Heart left ventricle (tissue), 11 donors: ENCODE data around the gene PCDHA9. TPM values are rescaled to one million over a fixed set of nuclear protein-coding genes. Genes with fewer than 3 reads are reported as not detected.

ENCODE experiments used
- polyA plus RNA-seq, 2 donors: library from polyadenylated mRNA; stranded (reverse); fragments of 200-250 nt; gene quantifications; one replicate each; pipeline ENCODE4 v1.2.3, GENCODE V29; 2013
- total RNA-seq, 9 donors: library from RNA; depleted of rRNA in 2 of 9; stranded (reverse); fragments of >200 nt in 2 of 9; fragmentation: NEBNext Ultra II Directional in 3 of 9; extraction: Animal tissue kit (Norgen Biotek cat#: 25700) in 3 of 9; gene quantifications; one replicate each; pipeline versions ENCODE4 v1.1.0 to v1.2.4, GENCODE V29; 2016 to 2023
- donor health status: ischemic (EF 13 %, LVEDD 7.1; RV severe dilation, severe dysfunction).
- donor health status: healthy with polysubstance abuse.
- donor health status: DM: no; HTN: yes; CAD: no.
- donor health status: DM: no; HTN: no; CAD: no.
- donor health status: ischemic (EF 25% LVEDD 5.7; RV mildly dilated, moderate dysfunction).
- donor health status: healthy.
- donor health status: DM: yes; HTN: yes; CAD: no.
- donor health status: PGD.
- donor health status: nonischemic (EF 23%, LVEDD 6.1; RV moderate dilation, normal function).

Gene PCDHA9
- total and polyA plus RNA-seq, 11 donors = 0.07 to 0.15 (median 0.08) TPM; not detected in 8

Other genes with a start within 250 kb of the PCDHA9 start
- gene CD14, start 215.2 kb upstream of the PCDHA9 start, total RNA-seq = 100 to 1,000 TPM in 2 of 9 donors, 10 to 100 TPM in 7; 16.6 to 220 (median 26.7) TPM
- 10 to 100 TPM in 1 of 2 donors, 1 to 10 TPM in 1; 9.9 to 20.3 TPM for gene CD14, start 215.2 kb upstream of the PCDHA9 start, polyA plus RNA-seq
- gene TMCO6, start 208.9 kb upstream of the PCDHA9 start, total RNA-seq = 10 to 100 TPM in 1 of 9 donors, 1 to 10 TPM in 8; 2.2 to 11.7 (median 3.3) TPM
- gene TMCO6, start 208.9 kb upstream of the PCDHA9 start, polyA plus RNA-seq = 1 to 10 TPM; 3.9 to 8.7 TPM
- 100 to 1,000 TPM in 8 of 9 donors, 10 to 100 TPM in 1; 84.0 to 156 (median 115) TPM for gene NDUFA2, start 200.8 kb upstream of the PCDHA9 start, total RNA-seq
- 100 to 1,000 TPM; 205 to 550 TPM for gene NDUFA2, start 200.8 kb upstream of the PCDHA9 start, polyA plus RNA-seq
- gene IK, start 200.6 kb upstream of the PCDHA9 start, total RNA-seq = 100 to 1,000 TPM in 2 of 9 donors, 10 to 100 TPM in 7; 60.9 to 147 (median 79.0) TPM
- 10 to 100 TPM; 54.4 to 97.6 TPM for gene IK, start 200.6 kb upstream of the PCDHA9 start, polyA plus RNA-seq
- gene WDR55, start 183.5 kb upstream of the PCDHA9 start, total RNA-seq = 10 to 100 TPM in 8 of 9 donors, 1 to 10 TPM in 1; 9.6 to 17.5 (median 12.2) TPM
- gene WDR55, start 183.5 kb upstream of the PCDHA9 start, polyA plus RNA-seq = 10 to 100 TPM; 11.0 to 19.3 TPM
- gene DND1, start 174.8 kb upstream of the PCDHA9 start, total RNA-seq = under 1 TPM in 7 of 9 donors, not detected in 2; 0.16 to 0.75 (median 0.51) TPM
- under 1 TPM; 0.53 to 0.95 TPM for gene DND1, start 174.8 kb upstream of the PCDHA9 start, polyA plus RNA-seq
- gene HARS1, start 157.0 kb upstream of the PCDHA9 start, total RNA-seq = 10 to 100 TPM; 31.3 to 43.9 (median 36.0) TPM
- gene HARS1, start 157.0 kb upstream of the PCDHA9 start, polyA plus RNA-seq = 10 to 100 TPM; 45.3 to 58.6 TPM
- gene HARS2, start 156.9 kb upstream of the PCDHA9 start, total RNA-seq = 10 to 100 TPM; 20.0 to 31.7 (median 24.6) TPM
- 10 to 100 TPM; 17.4 to 31.3 TPM for gene HARS2, start 156.9 kb upstream of the PCDHA9 start, polyA plus RNA-seq
- 10 to 100 TPM; 25.0 to 39.5 (median 33.9) TPM for gene ZMAT2, start 147.9 kb upstream of the PCDHA9 start, total RNA-seq
- 10 to 100 TPM; 56.0 to 72.9 TPM for gene ZMAT2, start 147.9 kb upstream of the PCDHA9 start, polyA plus RNA-seq
- gene PCDHA1, start 62.2 kb upstream of the PCDHA9 start, total RNA-seq = under 1 TPM in 1 of 9 donors, not detected in 8; 0.08 TPM
- not detected for gene PCDHA1, start 62.2 kb upstream of the PCDHA9 start, polyA plus RNA-seq
- gene PCDHA2, start 53.5 kb upstream of the PCDHA9 start, total RNA-seq = under 1 TPM in 1 of 9 donors, not detected in 8; 0.07 TPM
- gene PCDHA2, start 53.5 kb upstream of the PCDHA9 start, polyA plus RNA-seq = under 1 TPM in 1 of 2 donors, not detected in 1; 0.01 TPM
- under 1 TPM in 8 of 9 donors, not detected in 1; 0.07 to 0.39 (median 0.22) TPM for gene PCDHA3, start 47.3 kb upstream of the PCDHA9 start, total RNA-seq
- under 1 TPM in 1 of 2 donors, not detected in 1; 0.01 TPM for gene PCDHA3, start 47.3 kb upstream of the PCDHA9 start, polyA plus RNA-seq
- gene PCDHA4, start 41.3 kb upstream of the PCDHA9 start, total RNA-seq = under 1 TPM in 6 of 9 donors, not detected in 3; 0.02 to 0.21 (median 0.13) TPM
- under 1 TPM in 1 of 2 donors, not detected in 1; 0.03 TPM for gene PCDHA4, start 41.3 kb upstream of the PCDHA9 start, polyA plus RNA-seq
- under 1 TPM in 4 of 9 donors, not detected in 5; 0.07 to 0.20 (median 0.08) TPM for gene PCDHA5, start 26.8 kb upstream of the PCDHA9 start, total RNA-seq
- under 1 TPM in 1 of 2 donors, not detected in 1; 0.04 TPM for gene PCDHA5, start 26.8 kb upstream of the PCDHA9 start, polyA plus RNA-seq
- under 1 TPM in 6 of 9 donors, not detected in 3; 0.10 to 0.36 (median 0.29) TPM for gene PCDHA6, start 20.4 kb upstream of the PCDHA9 start, total RNA-seq
- gene PCDHA6, start 20.4 kb upstream of the PCDHA9 start, polyA plus RNA-seq = not detected
- under 1 TPM in 4 of 9 donors, not detected in 5; 0.11 to 0.27 (median 0.20) TPM for gene PCDHA7, start 14.1 kb upstream of the PCDHA9 start, total RNA-seq
- gene PCDHA7, start 14.1 kb upstream of the PCDHA9 start, polyA plus RNA-seq = under 1 TPM in 1 of 2 donors, not detected in 1; 0.03 TPM
- gene PCDHA8, start 7.2 kb upstream of the PCDHA9 start, total RNA-seq = under 1 TPM in 4 of 9 donors, not detected in 5; 0.08 to 0.32 (median 0.12) TPM
- gene PCDHA8, start 7.2 kb upstream of the PCDHA9 start, polyA plus RNA-seq = not detected
- gene PCDHA10, start 7.5 kb downstream of the PCDHA9 start, total RNA-seq = under 1 TPM in 7 of 9 donors, not detected in 2; 0.04 to 0.41 (median 0.19) TPM
- under 1 TPM; under 0.01 to 0.01 TPM for gene PCDHA10, start 7.5 kb downstream of the PCDHA9 start, polyA plus RNA-seq
- under 1 TPM in 2 of 9 donors, not detected in 7; 0.08 to 0.13 TPM for gene PCDHA11, start 20.6 kb downstream of the PCDHA9 start, total RNA-seq
- gene PCDHA11, start 20.6 kb downstream of the PCDHA9 start, polyA plus RNA-seq = not detected
- under 1 TPM in 4 of 9 donors, not detected in 5; 0.08 to 0.97 (median 0.09) TPM for gene PCDHA12, start 26.9 kb downstream of the PCDHA9 start, total RNA-seq
- not detected for gene PCDHA12, start 26.9 kb downstream of the PCDHA9 start, polyA plus RNA-seq
- under 1 TPM in 2 of 9 donors, not detected in 7; 0.12 to 0.38 TPM for gene PCDHA13, start 33.7 kb downstream of the PCDHA9 start, total RNA-seq
- under 1 TPM in 1 of 2 donors, not detected in 1; 0.01 TPM for gene PCDHA13, start 33.7 kb downstream of the PCDHA9 start, polyA plus RNA-seq
- under 1 TPM in 6 of 9 donors, not detected in 3; 0.08 to 0.88 (median 0.14) TPM for gene PCDHAC1, start 77.9 kb downstream of the PCDHA9 start, total RNA-seq
- gene PCDHAC1, start 77.9 kb downstream of the PCDHA9 start, polyA plus RNA-seq = not detected
- 1 to 10 TPM in 2 of 9 donors, under 1 TPM in 7; 0.07 to 2.2 (median 0.47) TPM for gene PCDHAC2, start 118.1 kb downstream of the PCDHA9 start, total RNA-seq
- under 1 TPM in 1 of 2 donors, not detected in 1; 0.07 TPM for gene PCDHAC2, start 118.1 kb downstream of the PCDHA9 start, polyA plus RNA-seq
- under 1 TPM in 2 of 9 donors, not detected in 7; 0.04 to 0.05 TPM for gene PCDHB1, start 203.0 kb downstream of the PCDHA9 start, total RNA-seq
- not detected for gene PCDHB1, start 203.0 kb downstream of the PCDHA9 start, polyA plus RNA-seq
- gene PCDHB2, start 246.2 kb downstream of the PCDHA9 start, total RNA-seq = 1 to 10 TPM in 8 of 9 donors, under 1 TPM in 1; 0.70 to 4.3 (median 2.3) TPM
- gene PCDHB2, start 246.2 kb downstream of the PCDHA9 start, polyA plus RNA-seq = under 1 TPM; 0.50 to 0.69 TPM